HG03571 (cell line): ENCODE data around the gene SOX1.

Source experiments
- ATAC-seq: cut with Tn5 transposase; IDR thresholded peaks from one replicate; pipeline ENCODE4 v1.9.1; 2021; ENCODE audit not compliant: unreplicated experiment

The SOX1 gene

DNA sequence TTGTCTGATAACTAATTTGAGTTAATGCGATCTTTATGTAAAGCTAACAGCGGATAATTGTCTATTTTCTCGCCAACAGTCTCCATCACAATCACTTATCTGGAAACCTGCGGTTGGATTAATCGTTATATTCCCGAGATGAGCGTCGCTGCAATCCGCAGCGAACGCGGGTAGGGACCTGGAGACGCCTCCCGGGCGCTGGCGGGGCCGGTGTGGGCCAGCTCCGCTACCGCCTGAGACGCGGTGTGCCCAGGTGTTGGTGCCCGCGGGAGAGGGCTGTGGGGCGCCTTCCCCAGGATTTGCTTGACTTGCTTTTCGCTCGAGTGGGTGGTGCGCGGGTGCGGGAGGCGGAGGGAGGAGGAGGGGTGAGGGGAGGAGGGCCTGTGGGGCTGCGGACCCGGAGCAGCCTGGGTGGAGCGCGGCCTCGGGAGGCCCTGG, 38.3 kb downstream of the SOX1 start:
- ATAC-seq = no peak

DNA sequence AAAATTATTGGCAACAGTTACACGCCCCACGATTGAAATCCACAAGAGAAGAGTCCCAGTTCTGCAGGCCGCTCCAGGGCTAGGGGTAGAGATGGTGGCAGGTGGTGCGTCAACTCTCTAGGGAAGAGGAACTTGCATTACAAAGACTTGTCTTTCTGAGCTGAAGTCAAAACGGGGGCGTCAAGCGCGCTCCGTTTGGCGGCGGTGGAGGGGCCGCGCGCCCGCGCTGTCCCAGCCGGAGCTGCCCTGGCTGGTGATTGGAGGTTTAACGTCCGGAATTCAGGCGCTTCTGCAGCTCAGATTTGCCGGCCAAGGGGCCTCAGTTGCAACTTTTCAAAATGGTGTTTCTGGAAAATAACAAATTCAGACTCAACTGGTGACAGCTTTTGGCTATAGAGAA, 38.9 kb downstream of the SOX1 start:
- no peak for ATAC-seq

GRCh38 chr13:112106478-112107141, 39.7 kb downstream of the SOX1 start:
- no peak for ATAC-seq

DNA sequence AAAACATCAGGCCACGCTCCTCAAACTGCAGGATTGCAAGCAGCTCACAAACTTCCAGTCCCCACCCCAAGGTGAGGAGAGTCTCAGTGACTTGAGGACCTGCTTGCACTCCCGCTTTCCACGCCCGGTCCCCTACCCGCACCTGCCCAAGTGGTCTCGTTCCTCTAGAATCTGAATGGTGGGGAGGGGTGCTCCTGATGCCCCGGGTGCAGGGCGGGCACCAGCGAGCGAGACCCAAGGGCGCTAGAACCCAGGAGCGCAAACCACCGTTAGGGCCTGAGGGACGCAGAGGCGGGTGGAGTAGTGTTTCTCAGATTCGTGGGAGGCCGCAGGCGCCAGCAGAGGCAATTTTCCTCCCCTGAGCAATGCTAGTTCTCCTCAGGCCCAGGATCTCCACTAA, 40.3 kb downstream of the SOX1 start:
- ATAC-seq = no peak

- ATAC-seq = no peak
These were observed 43.5 kb downstream of the SOX1 start for GRCh38 chr13:112110479-112110878.

DNA sequence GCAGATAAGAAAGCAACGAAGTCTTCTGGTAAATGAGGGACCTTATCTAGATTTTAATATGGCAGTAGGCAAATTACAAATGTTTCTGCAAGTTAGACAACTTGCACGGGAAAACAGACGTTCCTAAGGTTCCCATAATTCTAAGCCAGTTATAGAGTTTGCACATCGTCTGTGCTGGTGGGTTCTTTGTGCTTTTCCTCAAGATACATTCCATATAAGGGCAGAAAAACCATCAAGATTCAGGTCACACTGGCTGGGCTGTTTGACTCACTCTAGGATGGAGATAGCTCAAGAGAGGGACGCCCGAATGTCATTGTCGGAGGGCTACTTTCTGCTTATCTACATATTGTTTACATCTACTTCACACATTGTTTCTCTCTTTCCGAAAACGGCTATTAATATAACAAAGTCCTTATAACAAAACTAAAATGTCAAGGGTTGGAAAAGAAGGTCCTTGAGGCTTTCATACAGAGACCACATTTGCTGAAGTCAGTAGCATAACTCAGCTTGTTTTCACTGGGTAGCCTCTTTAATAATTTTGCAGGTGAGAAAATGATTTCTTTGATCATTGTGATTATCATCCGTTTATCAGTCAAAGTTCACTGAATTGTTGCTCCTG, 44.4 kb downstream of the SOX1 start:
- no peak for ATAC-seq

- ATAC-seq = no peak
These were observed 45.8 kb downstream of the SOX1 start for GRCh38 chr13:112112534-112113276.

DNA sequence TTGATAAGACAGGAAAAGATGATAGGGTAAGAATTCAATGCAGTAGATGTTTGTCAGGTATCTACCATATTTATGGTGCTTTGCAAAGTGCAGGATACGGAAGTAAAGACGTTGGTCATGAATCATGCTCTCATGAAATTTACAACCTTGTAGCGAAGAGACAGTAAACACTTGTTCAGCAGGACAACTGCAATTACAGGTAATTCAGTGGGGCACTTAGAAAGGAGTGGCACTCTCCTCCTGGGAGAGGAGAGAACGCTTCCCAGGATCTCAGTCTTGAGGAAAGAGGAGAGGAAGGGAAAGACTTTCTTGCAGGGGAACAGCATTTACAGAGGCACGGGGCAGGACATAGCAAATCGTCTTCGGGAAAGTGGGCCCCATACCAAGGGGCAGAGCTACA, 46.4 kb downstream of the SOX1 start:
- no peak for ATAC-seq

- ATAC-seq = no peak
These were observed 46.9 kb downstream of the SOX1 start for GRCh38 chr13:112113851-112114250.

GRCh38 chr13:112114391-112114790, 47.4 kb downstream of the SOX1 start:
- no peak for ATAC-seq

DNA sequence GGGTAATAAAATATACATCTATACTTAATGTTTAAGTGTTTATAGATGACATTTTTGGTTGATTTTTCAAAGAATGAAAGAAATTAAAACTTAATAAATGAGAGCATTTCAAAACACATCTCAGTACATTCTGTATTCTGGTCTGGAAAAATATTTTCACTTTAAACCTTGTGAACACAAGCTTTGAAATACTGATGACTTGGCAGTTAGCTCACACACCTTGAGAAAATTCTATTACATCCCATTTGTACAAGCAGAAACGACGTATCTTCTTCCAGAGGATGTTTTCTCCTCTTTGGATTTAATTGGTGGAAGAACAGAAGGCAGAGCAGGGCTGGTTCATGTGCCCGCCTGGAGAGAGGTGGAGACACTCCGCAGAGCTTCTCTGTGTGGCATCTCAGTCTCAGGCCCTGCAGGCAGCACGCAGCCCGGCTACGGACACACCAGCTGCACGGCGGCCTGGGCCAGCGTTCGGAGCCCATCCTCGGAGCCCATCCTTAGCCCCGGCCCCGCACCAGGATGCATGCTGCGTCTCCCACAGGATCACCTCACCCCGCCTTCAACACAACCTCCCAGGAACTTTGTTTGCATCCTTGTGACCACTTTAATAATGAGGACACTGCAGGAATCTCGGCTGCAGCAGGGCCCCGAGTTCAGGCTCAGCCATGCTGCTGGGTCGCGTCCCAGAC, 48.6 kb downstream of the SOX1 start:
- no peak for ATAC-seq

- ATAC-seq = no peak
These were observed 49.4 kb downstream of the SOX1 start for GRCh38 chr13:112116187-112116950.

DNA sequence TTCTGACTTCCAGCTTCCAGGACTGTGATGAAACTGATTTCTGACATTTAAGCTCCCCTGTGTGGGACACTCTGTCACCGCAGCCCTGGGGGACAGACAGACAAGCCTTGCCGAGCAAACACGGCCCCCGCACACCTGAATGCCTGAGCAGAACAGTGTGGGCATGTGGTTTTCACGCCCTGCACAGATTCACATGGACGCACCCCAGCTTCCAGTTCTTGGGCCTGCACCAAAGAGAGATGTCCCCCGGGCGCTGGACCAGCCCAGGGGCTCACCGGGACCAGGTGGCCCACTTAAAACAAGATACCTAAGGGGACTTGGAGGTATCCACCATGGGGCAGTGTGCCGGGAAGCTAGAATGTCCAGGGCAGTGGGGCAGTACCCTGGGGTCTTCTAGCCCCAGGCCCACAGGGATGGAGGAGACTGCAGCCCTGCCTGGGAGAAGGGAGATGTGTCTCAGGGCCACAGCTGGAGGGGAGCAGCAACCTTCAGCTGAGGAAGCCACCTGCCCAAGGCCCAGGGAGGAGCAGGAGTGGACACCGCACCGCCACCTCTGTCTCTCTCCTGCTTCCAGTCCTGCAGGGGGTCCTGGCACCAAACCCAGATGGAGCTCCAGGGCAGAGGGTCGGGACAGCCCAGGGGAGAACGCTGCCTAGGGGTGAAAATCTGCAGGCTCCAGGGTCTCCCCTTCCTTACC, 50.5 kb downstream of the SOX1 start:
- ATAC-seq = no peak

GRCh38 chr13:112117955-112118302, 51.0 kb downstream of the SOX1 start:
- no peak for ATAC-seq

DNA sequence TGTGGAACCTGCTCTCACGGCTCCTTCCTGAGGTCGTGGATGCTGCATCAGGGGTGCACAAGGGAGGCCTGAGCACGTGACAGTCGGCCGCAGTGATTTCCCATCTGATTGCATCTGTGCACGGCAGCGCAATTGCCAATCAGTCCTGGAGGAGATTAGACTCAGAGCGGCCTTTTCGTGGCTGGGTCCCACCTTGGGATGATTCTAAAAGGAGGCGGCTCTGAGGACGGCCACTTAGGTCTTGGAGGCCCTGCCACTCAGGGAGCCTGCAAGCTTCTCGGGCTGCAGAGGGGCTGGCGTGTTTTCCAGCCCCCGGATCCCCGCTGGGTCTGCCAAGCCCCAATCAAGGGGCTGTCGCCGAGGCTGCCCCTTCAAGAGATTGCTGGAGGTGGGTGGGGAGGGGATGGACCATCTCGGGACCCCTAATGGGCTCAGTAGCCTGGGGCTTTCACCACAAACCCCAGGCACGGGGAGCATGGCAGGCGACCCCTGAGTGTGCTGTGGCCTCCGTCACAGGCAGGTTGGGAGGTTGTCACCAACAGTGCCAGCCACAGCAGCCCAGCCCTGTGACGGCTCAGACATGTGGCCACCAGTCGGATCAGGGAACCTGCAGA, 51.6 kb downstream of the SOX1 start:
- ATAC-seq = no peak

- ATAC-seq = no peak
These were observed 52.5 kb downstream of the SOX1 start for GRCh38 chr13:112119192-112120030.

- ATAC-seq = no peak
These were observed 53.1 kb downstream of the SOX1 start for GRCh38 chr13:112120031-112120373.
